Measurements from ENCODE around the gene PAQR4.

Gene PAQR4

GRCh38 chr16:2987286-2987685, 18.1 kb downstream of the PAQR4 start:
- Histone ChIP-seq H3K36me3 (ENCODE audit: low read depth) (no peaks in the 10 kb centered on the region), H3K4me3 (ENCODE audit: severe bottlenecking) (no peak overlapping the region), H3K9me3 (ENCODE audit: severe bottlenecking) (no peaks in the 10 kb centered on the region), H3K27me3 (ENCODE audit: insufficient read depth, poor library complexity, severe bottlenecking) (no peaks in the 10 kb centered on the region), H3K4me1 (ENCODE audit: insufficient read depth, poor library complexity, severe bottlenecking) (peaks cover 26% of the 10 kb centered on the region), H3K27ac (ENCODE audit: poor library complexity, severe bottlenecking) (no peak overlapping the region)
- ATAC-seq (ENCODE audit: low read depth): no peak
- DNase-seq (ENCODE audit: low spot score): no peak
- TF ChIP-seq, protein P1, sequence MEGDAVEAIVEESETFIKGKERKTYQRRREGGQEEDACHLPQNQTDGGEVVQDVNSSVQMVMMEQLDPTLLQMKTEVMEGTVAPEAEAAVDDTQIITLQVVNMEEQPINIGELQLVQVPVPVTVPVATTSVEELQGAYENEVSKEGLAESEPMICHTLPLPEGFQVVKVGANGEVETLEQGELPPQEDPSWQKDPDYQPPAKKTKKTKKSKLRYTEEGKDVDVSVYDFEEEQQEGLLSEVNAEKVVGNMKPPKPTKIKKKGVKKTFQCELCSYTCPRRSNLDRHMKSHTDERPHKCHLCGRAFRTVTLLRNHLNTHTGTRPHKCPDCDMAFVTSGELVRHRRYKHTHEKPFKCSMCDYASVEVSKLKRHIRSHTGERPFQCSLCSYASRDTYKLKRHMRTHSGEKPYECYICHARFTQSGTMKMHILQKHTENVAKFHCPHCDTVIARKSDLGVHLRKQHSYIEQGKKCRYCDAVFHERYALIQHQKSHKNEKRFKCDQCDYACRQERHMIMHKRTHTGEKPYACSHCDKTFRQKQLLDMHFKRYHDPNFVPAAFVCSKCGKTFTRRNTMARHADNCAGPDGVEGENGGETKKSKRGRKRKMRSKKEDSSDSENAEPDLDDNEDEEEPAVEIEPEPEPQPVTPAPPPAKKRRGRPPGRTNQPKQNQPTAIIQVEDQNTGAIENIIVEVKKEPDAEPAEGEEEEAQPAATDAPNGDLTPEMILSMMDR (IDR thresholded peaks at IDR 0.05; ENCODE audit: poor library complexity, severe bottlenecking): no peak

DNA sequence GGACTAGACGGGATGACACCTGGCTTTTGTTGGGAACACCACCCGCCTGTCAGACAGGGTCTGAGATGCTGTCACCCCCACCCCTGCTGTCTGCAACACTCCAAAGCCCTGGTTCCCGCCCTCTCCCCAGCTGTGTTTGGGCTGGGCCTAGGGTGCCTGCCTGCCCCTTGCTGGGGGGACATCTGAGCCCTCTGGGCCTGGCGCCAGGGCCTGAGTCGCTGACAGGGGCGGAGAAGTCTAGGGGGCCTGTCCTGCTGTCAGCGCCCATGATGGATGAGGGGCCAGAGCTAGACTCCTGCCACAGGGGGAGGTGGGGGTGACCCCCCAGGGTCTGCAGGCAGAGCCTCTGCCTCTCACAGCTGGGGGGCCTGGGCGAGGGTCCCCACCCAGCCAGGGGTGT, 18.7 kb downstream of the PAQR4 start:
- Histone ChIP-seq H3K4me3 (ENCODE audit: severe bottlenecking) (no peak overlapping the region), H3K9me3 (ENCODE audit: severe bottlenecking) (no peaks in the 10 kb centered on the region), H3K4me1 (ENCODE audit: insufficient read depth, poor library complexity, severe bottlenecking) (peaks cover 31% of the 10 kb centered on the region), H3K27me3 (ENCODE audit: insufficient read depth, poor library complexity, severe bottlenecking) (no peaks in the 10 kb centered on the region), H3K36me3 (ENCODE audit: low read depth) (no peaks in the 10 kb centered on the region), H3K27ac (ENCODE audit: poor library complexity, severe bottlenecking) (no peak overlapping the region)
- TF ChIP-seq, protein P1 (IDR thresholded peaks at IDR 0.05; ENCODE audit: poor library complexity, severe bottlenecking): no peak
- DNase-seq (ENCODE audit: low spot score) (no peak), ATAC-seq (ENCODE audit: low read depth) (no peak)

DNA sequence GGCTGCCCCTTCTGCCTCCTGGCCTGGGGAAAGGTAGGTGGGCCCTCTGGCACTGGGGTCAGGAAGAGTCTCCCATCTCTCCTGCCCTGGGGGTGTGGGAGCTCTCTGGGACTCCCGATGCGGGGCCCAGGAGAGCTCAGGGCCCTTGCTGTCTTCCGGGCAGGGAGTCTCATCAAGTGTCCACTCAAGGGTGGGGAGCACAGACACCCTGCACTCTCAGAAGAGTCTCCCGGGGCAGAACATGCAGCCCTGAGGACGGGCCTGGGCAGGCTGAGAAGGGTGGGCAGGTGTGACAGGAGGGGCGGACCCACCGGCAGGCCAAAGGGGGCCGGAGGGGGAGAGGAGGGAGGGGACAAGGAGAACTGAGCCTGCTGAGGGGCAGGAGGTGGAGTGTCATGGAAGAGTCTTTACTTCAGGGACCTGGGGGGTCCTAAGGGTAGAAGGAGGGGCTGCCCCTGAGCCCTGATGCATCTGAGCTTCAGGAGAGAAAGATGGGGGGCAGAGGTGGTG, 19.5 kb downstream of the PAQR4 start:
- no peak overlapping the region for H3K4me3 ChIP-seq (ENCODE audit: severe bottlenecking)
- no peaks in the 10 kb centered on the region for H3K36me3 ChIP-seq (ENCODE audit: low read depth)
- no peak overlapping the region for H3K27ac ChIP-seq (ENCODE audit: poor library complexity, severe bottlenecking)
- no peak for DNase-seq (ENCODE audit: low spot score)
- H3K27me3 ChIP-seq (ENCODE audit: insufficient read depth, poor library complexity, severe bottlenecking): no peaks in the 10 kb centered on the region
- ATAC-seq (ENCODE audit: low read depth): no peak
- no peaks in the 10 kb centered on the region for H3K9me3 ChIP-seq (ENCODE audit: severe bottlenecking)
- peaks cover 32% of the 10 kb centered on the region for H3K4me1 ChIP-seq (ENCODE audit: insufficient read depth, poor library complexity, severe bottlenecking)
- TF ChIP-seq, protein P1 (IDR thresholded peaks at IDR 0.05; ENCODE audit: poor library complexity, severe bottlenecking): no peak

DNA sequence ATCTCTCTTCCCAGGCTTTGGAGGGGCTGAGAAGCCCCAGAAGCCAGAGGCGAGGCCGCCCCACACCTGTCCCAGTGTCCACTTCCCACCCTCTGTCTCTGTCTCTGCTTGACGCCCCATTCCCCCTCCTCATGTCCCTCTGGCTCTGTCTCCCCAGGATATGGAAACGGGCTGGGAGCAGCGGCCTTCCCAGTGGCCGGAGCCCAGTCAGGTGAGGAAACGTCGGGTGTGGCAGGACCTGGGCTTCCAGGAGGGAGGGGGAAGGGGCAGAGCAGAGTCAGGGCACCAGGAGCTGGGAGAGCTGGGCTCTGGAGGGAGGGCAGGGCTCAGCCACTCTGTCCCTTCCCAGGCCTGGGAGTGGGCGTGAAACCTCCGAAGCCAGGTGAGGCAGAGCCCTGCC, 21.7 kb downstream of the PAQR4 start:
- H3K36me3 ChIP-seq (ENCODE audit: low read depth): no peaks in the 10 kb centered on the region
- TF ChIP-seq, protein P1 (IDR thresholded peaks at IDR 0.05; ENCODE audit: poor library complexity, severe bottlenecking): no peak
- no peaks in the 10 kb centered on the region for H3K9me3 ChIP-seq (ENCODE audit: severe bottlenecking)
- H3K27me3 ChIP-seq (ENCODE audit: insufficient read depth, poor library complexity, severe bottlenecking): no peaks in the 10 kb centered on the region
- peak overlapping the region; percentile 72 for H3K27ac ChIP-seq (ENCODE audit: poor library complexity, severe bottlenecking)
- peak; percentile 58 for ATAC-seq (ENCODE audit: low read depth)
- DNase-seq (ENCODE audit: low spot score): no peak
- peak overlapping the region; percentile 8 for H3K4me3 ChIP-seq (ENCODE audit: severe bottlenecking)
- H3K4me1 ChIP-seq (ENCODE audit: insufficient read depth, poor library complexity, severe bottlenecking): peaks cover 35% of the 10 kb centered on the region

DNA sequence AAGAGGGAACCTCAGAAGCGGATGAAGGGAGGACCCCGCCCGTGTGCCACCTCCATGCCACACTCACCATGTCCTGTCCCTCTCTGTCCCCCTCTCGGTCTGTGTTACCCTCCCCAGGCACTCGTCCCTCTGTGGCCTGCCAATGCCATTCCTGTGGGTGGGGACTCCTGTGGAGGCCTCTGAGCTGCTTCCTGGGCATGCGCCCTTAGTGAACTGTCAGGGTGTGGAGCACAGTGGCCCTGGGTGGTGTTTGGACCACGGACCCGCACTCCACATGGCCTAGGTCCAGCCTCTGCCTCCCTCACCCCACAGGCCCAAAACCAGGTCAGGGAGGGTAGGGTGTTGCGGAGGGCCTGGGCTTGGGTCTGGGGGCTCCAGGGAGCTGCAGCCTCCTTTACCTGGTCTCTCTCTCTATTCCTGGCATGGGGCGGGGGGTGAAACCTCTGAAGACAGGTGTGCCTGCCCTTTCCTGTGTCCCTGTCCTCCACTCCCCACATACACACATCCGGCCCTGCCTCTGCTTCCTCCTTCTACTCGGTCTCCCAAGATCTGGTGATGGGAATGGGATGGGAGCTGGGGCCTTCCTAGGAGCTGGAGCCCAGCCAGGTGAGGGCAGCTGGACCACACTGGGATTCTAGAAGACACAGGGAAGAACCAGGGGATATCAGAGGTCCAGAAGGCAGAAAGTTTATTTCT, 22.6 kb downstream of the PAQR4 start:
- peak overlapping the region; percentile 72 for H3K27ac ChIP-seq (ENCODE audit: poor library complexity, severe bottlenecking)
- TF ChIP-seq, protein P1 (IDR thresholded peaks at IDR 0.05; ENCODE audit: poor library complexity, severe bottlenecking): no peak
- no peaks in the 10 kb centered on the region for H3K9me3 ChIP-seq (ENCODE audit: severe bottlenecking)
- H3K27me3 ChIP-seq (ENCODE audit: insufficient read depth, poor library complexity, severe bottlenecking): no peaks in the 10 kb centered on the region
- ATAC-seq (ENCODE audit: low read depth) (no peak), DNase-seq (ENCODE audit: low spot score) (no peak)
- H3K4me3 ChIP-seq (ENCODE audit: severe bottlenecking): peak overlapping the region; percentile 8
- no peaks in the 10 kb centered on the region for H3K36me3 ChIP-seq (ENCODE audit: low read depth)
- peaks cover 36% of the 10 kb centered on the region for H3K4me1 ChIP-seq (ENCODE audit: insufficient read depth, poor library complexity, severe bottlenecking)
